NCI-H1048 (cell line): ENCODE measurements around the gene UBE2G2.

Source experiments
- DNase-seq: peaks from one replicate; lab custom pipeline; 2025; lab: John Stamatoyannopoulos, UW

Gene UBE2G2

GRCh38 chr21:44801468-44802395 is at the start of gene UBE2G2:
Gene UBE2G2 (minus strand): TSS chr21:44801820. CDS start chr21:44801748, 72 bp downstream.
- DNase-seq = peak; percentile 15

DNA sequence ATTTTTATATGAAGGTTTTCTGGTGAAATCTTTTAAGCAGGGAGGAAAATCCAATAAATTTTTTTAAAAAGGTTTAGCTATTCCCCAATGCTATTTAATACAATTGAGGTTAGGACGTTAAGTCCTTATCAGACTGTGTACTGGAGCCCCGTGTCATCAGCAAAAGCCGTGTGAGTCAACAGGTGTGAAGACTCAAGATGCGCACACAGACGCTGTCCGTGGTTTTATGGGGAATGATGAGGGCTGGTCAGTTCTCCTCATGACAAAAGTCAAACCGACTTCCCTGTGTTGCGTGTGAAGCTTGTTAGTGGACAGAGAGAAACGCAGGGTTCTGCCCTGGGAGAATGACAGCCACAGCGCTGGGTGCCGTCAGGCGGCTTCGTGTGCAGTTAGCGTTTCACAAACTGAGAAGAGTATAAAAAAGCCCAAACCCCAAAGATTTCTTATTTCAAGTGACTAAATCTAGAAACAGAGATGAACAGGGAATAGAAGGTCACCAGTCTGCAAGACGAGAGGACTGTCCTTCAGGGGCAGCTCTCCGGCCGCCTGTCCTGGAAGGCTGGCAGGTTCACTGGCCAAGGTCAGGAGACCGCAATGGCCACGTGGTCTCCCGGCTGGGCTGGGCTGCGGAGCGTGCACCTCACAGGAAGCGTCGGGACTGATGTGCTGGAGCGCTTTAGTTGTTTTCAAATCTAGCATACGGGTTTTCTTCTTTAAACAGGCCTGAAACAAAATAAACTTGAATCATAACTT is 49.5 kb upstream of the UBE2G2 start:
- no peak for DNase-seq

DNA sequence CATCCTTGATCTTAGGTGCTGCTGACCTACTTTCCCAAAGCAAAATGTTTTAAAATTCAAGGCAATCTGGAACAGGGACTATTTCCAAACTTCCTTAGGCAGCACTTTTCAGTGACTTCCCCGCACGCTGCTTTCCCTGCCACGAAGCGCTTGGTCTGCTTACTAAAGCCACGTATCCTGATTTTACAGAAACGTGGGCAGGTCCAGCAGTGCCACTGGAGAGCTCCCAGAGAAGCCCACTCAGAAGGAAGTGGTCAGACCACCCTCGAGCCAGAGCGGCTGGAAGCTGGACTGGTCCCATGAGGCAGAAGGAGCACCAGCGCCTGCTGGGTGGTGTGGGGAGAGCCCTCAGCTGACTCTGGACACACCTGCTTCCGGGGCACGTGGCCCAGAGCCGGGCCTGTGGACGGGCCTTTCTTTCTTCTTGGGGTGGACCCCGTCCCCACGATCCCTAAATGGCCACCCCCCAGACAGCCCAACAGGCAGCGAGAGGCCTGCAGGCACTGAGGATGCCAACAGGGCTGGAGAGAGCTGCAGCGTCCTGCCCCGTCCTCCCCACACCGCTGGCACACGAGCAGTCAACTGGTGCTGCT is 48.7 kb upstream of the UBE2G2 start:
- no peak for DNase-seq

DNA sequence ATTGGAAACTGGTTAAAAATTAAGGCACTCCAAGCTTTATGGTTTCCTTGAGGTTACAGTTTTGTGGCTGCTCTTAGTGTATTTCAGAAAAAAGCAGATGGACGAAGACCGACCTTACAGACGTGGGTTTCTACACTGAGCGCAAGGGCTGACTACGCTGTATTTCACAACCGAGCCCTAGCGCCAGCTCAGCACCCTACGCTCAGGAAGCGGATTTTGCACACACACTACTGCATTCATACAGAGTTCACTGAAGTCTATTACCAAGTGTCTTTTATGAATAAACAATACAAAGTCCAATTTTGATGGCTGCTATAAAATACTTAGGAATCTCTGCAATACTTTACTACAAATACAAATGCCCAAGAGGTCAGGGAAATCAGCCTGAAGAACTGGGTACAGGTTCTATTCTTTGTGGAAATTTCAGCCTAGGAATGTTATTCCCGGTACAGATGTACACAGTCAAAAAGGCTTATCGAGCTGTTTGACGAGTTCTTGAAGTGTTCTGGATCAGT is 48.1 kb upstream of the UBE2G2 start:
- no peak for DNase-seq

GRCh38 chr21:44848821-44849521 is 47.4 kb upstream of the UBE2G2 start:
- DNase-seq = no peak

GRCh38 chr21:44847261-44848056 is 45.8 kb upstream of the UBE2G2 start:
- no peak for DNase-seq

DNA sequence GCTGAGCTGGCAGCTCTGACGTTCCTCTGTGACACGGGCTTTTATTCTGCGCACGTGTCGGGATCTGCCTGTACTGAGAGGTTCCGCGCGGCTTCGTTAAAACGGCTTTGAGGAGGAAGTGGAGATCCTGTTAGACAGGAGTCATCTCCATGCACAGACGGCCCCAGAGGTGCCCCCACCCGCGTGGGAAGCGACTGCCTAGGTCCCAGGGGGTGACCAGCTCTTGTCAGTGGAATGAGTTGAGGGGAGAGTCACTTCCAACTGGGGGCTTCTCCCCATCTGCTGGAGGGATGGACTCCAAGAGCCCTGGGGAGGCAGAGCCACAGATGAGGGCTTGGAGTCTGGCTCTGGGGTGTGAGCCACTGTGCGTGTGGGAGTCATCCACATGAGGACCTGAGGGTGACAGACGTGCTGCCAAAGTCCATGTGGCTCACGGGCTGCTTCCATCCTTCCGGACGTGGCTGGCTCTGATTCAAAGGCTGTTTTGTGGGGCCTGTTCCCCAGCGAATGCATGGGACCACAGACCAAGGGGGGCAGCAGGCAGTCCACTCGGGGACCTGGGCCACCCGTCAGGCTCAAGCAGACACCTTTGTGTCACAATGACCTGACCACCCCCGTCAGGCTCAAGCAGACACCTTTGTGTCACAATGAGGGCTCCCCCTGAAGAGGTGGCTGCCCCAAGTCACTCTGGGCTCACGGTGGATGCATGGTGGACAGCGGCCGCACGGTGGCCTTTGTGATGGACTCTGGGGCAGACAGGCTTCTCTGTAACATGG is 45.1 kb upstream of the UBE2G2 start:
- no peak for DNase-seq

GRCh38 chr21:44846224-44846484 is 44.5 kb upstream of the UBE2G2 start:
- no peak for DNase-seq

DNA sequence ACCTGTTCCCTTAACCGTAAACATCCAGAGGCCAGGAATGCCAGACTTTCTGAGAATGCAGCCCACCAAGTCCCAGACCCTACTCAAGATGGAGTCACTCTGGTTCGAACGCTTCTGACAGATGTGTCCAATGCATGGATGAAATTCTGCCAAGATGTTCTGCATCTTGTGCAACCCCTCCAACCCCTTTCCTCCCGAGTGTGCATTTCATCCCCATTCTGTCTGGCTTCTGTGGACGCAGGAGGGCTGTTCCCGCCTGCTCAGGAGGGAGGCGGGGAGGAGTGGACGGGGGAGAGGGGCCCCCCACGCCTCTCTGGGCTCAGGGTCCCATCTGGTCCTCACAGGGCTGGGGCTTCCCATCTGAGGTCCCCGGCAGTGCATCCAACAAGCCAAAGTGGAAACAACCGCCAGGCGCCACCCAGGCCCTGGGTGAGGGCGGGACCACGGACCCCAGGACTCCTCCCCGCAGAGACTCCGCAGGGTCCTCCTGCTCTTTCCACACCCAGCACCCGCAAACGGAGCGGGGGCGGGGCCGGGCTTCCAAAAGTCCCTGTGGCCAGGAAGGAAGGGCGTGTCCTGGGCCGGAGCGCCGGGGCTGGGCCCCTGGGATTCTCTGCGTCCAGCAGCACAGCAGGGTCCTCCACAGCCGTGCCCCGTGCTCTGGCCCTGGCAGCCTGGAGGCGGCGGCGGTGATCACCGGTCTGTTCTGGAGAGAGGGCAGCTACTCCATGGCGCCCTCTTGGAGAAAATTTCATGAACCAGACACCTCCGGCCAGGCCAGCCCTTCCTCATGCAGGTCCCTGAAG is 44.0 kb upstream of the UBE2G2 start:
- DNase-seq = no peak

DNA sequence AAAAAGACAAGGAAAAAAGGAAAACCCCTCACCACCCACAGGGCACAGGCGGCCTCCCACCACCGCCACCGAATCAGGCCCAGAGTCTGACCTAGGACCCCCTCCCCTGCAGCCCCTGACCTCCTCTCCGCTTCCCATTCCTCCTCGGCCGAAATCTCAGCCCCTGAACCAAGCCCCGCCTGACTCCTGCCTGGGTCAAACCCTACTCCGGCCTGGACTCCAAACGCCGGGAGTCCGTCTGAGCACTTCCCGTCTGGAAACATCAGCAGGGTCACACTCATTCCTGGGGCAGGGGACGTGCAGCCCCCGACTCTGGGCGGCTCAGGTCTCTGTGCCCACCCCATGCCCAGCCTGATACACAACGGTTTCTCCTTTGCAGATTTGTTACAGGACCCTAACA is 42.6 kb upstream of the UBE2G2 start:
- no peak for DNase-seq

GRCh38 chr21:44842721-44843445 is 41.3 kb upstream of the UBE2G2 start:
- DNase-seq = no peak

- no peak for DNase-seq
Measured at GRCh38 chr21:44842087-44842486, 40.5 kb upstream of the UBE2G2 start.

- DNase-seq = no peak
Measured at GRCh38 chr21:44840771-44841170, 39.2 kb upstream of the UBE2G2 start.

DNA sequence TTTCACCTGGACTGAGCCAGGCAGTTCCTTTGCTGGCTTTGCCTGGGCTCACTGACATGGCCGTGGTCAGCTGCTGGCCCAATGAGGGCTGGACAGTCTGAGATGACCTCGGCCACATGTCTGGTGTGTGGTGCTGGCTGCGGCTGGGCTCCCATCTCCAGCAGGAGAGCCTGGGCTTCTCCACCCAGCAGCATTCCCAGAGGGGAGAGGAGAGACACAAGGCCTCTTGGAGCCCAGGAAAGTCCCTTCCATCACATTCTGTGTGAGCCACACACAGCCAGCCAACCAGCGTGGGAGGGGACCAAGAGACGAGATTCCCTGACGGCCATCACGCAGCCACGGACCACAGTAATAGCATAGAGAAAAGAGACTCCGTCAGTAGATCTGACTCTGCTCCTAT is 37.3 kb upstream of the UBE2G2 start:
- DNase-seq = no peak

DNA sequence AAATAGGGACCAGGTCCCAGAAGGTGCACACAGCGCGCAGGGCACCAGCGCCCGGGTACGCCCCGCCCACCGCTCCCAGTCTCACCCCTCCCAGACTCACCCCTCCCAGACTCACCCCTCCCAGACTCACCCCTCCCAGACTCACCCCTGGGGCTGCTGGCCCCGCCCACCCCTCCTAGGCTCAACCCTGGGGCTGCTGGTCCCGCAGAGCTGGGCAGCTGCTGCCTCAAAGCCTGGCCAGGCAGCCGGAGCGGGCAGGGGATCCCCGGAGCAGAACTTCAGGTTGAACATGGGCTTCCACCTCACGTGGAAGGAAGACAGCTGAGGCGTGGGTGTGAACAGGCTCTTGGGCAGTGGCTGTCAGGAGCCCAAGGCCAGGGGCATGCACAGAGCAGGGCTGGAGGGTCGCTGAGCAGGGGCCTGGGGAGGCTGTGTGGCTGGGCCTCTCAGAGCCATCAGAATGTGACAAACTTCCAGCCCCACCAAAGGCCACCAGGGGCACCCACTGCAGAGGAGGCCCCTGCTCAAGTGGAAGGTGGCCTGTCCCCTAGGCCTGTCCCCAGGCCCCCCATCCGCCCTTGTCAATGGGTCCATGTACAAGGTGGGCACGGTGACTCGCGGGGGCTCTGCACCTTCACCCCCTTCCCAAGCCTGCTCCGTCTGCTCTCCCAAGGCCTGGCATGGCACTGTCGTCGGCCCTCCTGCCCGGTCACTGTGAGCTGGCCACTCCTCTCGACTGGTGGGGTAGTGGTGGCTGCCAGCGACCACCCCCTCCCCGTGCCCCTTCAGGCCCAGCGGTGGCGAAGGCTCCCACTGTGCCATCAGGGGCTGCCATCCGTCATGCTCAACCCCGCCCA is 36.6 kb upstream of the UBE2G2 start:
- DNase-seq = no peak

DNA sequence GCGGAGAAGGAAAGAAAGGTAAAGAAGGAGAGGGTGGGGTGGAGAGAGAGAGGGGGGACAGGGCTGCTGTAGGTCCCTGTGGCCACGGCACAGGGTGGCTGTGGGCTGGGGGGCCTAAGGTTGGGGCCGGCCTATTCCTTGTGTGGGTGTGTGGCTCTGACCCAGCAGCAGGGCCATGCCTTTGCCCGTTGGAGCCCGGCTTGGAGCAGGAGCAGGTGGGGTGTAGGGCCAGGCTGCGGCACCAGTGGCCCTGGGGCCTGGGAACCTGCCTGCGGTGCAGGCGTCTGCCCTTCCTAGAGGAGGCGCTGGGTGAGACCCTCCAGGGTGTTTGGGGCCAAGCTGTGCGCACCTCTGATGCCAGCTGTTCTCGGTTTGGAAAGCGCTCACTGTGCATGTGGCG is 35.9 kb upstream of the UBE2G2 start:
- no peak for DNase-seq

DNA sequence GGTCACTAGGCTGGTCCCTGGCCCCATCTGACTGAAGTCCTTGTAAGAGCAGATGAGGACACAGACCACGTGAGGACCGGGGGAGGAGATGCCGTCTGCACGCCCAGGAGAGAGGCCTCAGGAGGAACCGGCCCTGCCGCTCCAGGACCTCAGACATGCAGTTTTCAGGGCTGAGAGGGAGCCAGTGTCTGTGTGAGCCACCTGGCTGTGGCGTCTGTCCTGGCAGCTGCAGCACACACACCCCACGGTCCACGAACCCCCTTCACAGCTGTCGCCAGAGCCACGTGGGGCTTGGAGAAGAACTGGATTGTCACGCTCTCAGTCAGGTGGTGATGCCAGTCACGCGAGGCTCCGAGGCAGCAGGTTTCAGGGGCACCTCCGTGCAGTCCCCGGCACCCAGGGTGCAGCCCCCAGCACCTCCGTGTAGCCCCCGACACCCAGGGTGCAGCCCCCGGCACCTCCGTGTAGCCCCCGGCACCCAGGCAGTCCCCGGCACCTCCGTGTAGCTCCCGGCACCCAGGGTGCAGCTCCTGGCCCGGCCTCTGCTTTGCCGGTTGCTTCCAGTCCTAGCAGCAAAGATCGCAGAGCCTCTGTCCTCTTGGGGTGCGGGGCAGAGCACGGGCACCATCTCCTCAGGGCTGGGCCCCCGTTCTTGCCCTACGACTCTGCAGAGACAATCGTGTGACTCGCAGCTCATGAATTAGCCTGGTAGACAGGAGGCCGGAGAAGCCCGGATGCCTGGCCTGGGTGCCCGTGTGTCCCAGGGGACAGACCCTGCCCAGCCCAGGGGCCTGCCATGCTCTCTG is 35.2 kb upstream of the UBE2G2 start:
- no peak for DNase-seq
